Measurements from ENCODE around the gene TOX3.

DNA sequence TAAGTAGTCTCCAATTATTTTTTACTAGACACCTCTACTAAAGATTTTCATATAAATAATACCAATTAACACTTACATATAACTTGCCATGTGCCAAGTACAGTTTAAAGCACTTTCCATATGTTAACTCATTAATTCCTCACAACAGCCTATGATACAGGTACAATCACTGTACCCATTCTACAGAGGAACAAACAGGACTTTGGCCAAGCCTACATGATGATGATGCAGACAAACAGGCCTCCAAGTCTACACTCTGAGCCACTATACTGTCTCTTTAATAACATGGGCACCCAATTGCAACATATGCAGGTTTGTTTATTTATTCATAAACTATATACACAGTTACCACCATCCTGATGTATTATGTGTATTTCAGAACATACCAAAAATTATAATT is 46.0 kb downstream of the TOX3 start:
- TF ChIP-seq TCF7L2 (IDR thresholded peaks at IDR 0.05; ENCODE audit: borderline replicate concordance, low read depth, low read length) (no peak), SETDB1 (IDR thresholded peaks at IDR 0.05; ENCODE audit: insufficient read length, low read length) (no peak), ZNF394 (tag by site-specific recombination; IDR thresholded peaks at IDR 0.05; ENCODE audit: borderline replicate concordance) (no peak), ZNF302 (tag by site-specific recombination; IDR thresholded peaks at IDR 0.05; ENCODE audit: low read depth) (no peak), ZNF830 (tag by site-specific recombination; IDR thresholded peaks at IDR 0.05; ENCODE audit: low read depth) (no peak)
- TF ChIP-seq, protein P1, sequence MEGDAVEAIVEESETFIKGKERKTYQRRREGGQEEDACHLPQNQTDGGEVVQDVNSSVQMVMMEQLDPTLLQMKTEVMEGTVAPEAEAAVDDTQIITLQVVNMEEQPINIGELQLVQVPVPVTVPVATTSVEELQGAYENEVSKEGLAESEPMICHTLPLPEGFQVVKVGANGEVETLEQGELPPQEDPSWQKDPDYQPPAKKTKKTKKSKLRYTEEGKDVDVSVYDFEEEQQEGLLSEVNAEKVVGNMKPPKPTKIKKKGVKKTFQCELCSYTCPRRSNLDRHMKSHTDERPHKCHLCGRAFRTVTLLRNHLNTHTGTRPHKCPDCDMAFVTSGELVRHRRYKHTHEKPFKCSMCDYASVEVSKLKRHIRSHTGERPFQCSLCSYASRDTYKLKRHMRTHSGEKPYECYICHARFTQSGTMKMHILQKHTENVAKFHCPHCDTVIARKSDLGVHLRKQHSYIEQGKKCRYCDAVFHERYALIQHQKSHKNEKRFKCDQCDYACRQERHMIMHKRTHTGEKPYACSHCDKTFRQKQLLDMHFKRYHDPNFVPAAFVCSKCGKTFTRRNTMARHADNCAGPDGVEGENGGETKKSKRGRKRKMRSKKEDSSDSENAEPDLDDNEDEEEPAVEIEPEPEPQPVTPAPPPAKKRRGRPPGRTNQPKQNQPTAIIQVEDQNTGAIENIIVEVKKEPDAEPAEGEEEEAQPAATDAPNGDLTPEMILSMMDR (tag by site-specific recombination; IDR thresholded peaks at IDR 0.05), result no peak
- TF ChIP-seq, protein P2, sequence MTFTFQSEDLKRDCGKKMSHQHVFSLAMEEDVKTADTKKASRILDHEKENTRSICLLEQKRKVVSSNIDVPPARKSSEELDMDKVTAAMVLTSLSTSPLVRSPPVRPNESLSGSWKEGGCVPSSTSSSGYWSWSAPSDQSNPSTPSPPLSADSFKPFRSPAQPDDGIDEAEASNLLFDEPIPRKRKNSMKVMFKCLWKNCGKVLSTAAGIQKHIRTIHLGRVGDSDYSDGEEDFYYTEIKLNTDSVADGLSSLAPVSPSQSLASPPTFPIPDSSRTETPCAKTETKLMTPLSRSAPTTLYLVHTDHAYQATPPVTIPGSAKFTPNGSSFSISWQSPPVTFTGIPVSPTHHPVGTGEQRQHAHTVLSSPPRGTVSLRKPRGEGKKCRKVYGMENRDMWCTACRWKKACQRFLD (tag by site-specific recombination; IDR thresholded peaks at IDR 0.05), result no peak

All from HEK293 (cell line).